Stomach (tissue), 9 donors: ENCODE data around the gene GJB4. TPM values are rescaled to one million over a fixed set of nuclear protein-coding genes. Genes with fewer than 3 reads are reported as not detected.

Experiments
- DNase-seq, 2 donors: peaks; one replicate each; pipeline versions ENCODE4 v3.0.0 to v3.0.0-alpha.2; 2013 to 2019
- H3K27ac ChIP-seq, 5 donors: fragments of 200-600 bp in 4 of 5; sonication (generic) in 4 of 5; one replicate each; pipeline ENCODE4 v1.5.1; 2013 to 2019; ENCODE audit warnings: mild to moderate bottlenecking in 1 of 5, moderate library complexity in 1 of 5
- H3K27me3 ChIP-seq, 3 donors: fragments of 200-600 bp; sonication (generic); one replicate each; pipeline ENCODE4 v1.5.1; 2017 to 2019; ENCODE audit warnings: mixed run types in 1 of 3
- H3K36me3 ChIP-seq, 4 donors: fragments of 200-600 bp; sonication (generic); 1 replicate in 3 of 4; 2 replicates in 1 of 4; pipeline ENCODE4 v1.5.1; 2016 to 2019
- H3K4me1 ChIP-seq, 4 donors: fragments of 200-600 bp; sonication (generic); one replicate each; pipeline ENCODE4 v1.5.1; 2016 to 2019
- H3K4me3 ChIP-seq, 4 donors: fragments of 200-600 bp; sonication (generic) in 3 of 4; one replicate each; pipeline ENCODE4 v1.5.1; 2016 to 2019; ENCODE audit warnings: mild to moderate bottlenecking in 1 of 4
- H3K9me3 ChIP-seq, 4 donors: fragments of 200-600 bp; sonication (generic); one replicate each; pipeline ENCODE4 v1.5.1; 2016 to 2019
- EP300 ChIP-seq: sonication (generic); formaldehyde crosslinking; IDR thresholded peaks from one replicate; pipeline ENCODE4 v1.6.1; 2017; ENCODE audit warnings: antibody characterized with exemption
- POLR2A ChIP-seq, 4 donors: fragments of 450-650 bp; IDR thresholded peaks; one replicate each; pipeline ENCODE4 v1.6.1; 2016; ENCODE audit warnings: antibody characterized with exemption in 4 of 4, control low read depth in 2 of 4, mild to moderate bottlenecking in 1 of 4, moderate library complexity in 1 of 4
- POLR2AphosphoS5 ChIP-seq, 3 donors: sonication (generic); formaldehyde crosslinking; IDR thresholded peaks; one replicate each; pipeline ENCODE4 v1.6.1; 2016; ENCODE audit warnings: antibody characterized with exemption in 3 of 3
- WGBS, 5 donors: extraction: QIAGEN DNeasy Blood & Tissue Kit in 3 of 5; methylation state at CpG; one replicate each; pipeline versions ENCODE4 v1.1.5 to v1.1.7; 2013 to 2018; 5-methylcytosine and 5-hydroxymethylcytosine counted together
- intact Hi-C: fragments of 100-400 bp; cut with DNase I; formaldehyde crosslinking; loops from one replicate; pipeline ENCODE4 v1.15.1; 2023; ENCODE audit warnings: low total_unique reads
- polyA plus RNA-seq, 3 donors: library from polyadenylated mRNA; stranded (reverse); fragments of 200-250 nt; gene quantifications; one replicate each; pipeline ENCODE4 v1.2.3, GENCODE V29; 2013
- total RNA-seq, 5 donors: library from RNA; depleted of rRNA; stranded (reverse); fragments of >200 nt; gene quantifications; one replicate each; pipeline versions ENCODE4 v1.1.0 to v1.2.3, GENCODE V29; 2014 to 2016
- TF ChIP-seq, protein P1 (sequence below), 7 experiments: fragments of 450-650 bp in 4 of 7; fragments of 200-600 bp in 3 of 7; sonication (generic) in 3 of 7; IDR thresholded peaks; one replicate each; pipeline ENCODE4 v1.5.1; 2016 to 2019; ENCODE audit warnings: antibody characterized with exemption in 7 of 7, control low read depth in 2 of 7, mild to moderate bottlenecking in 1 of 7
- donor health status: healthy with polysubstance abuse.
- donor health status: Bipolar disorder and iron deficiency.
- donor health status: healthy.

GJB4 gene
- total and polyA plus RNA-seq, 8 donors = 0.06 to 1.2 (median 0.18) TPM; not detected in 5

DNA sequence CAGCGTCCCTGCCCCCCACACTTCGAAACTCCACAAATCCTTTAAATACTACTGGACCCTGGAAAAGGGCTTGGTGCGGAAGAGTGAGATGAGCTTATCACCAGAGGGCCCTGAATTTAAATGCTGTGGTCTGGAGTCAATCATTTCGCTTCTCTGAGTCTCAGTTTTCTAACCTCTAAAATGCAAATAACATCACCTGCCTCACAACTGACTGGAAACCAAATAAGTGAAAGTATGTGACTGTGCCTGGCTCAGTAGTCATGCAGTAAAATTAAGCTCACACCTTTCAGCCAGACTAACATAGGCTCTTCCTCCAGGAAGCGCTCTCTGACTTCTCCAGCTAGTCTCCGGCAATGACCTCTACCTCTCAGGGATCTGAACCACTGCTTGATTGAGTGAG, 37.5 kb downstream of the GJB4 start:
- TF ChIP-seq, protein P1, sequence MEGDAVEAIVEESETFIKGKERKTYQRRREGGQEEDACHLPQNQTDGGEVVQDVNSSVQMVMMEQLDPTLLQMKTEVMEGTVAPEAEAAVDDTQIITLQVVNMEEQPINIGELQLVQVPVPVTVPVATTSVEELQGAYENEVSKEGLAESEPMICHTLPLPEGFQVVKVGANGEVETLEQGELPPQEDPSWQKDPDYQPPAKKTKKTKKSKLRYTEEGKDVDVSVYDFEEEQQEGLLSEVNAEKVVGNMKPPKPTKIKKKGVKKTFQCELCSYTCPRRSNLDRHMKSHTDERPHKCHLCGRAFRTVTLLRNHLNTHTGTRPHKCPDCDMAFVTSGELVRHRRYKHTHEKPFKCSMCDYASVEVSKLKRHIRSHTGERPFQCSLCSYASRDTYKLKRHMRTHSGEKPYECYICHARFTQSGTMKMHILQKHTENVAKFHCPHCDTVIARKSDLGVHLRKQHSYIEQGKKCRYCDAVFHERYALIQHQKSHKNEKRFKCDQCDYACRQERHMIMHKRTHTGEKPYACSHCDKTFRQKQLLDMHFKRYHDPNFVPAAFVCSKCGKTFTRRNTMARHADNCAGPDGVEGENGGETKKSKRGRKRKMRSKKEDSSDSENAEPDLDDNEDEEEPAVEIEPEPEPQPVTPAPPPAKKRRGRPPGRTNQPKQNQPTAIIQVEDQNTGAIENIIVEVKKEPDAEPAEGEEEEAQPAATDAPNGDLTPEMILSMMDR (IDR thresholded peaks at IDR 0.05) = no peak
- no peak for TF ChIP-seq POLR2AphosphoS5 (IDR thresholded peaks at IDR 0.05)
- no peak for TF ChIP-seq EP300
- no peak for TF ChIP-seq POLR2A (IDR thresholded peaks at IDR 0.05)
- H3K27me3 ChIP-seq = peaks cover 6 to 32% (median 14%) of the 10 kb centered on the region in 3 donors
- H3K9me3 ChIP-seq = no peaks in the 10 kb centered on the region
- WGBS, 5 donors = 83 to 89% (median 86%) methylated on average over 6 of the region's 6 CpGs
- peaks cover 9 to 16% (median 10%) of the 10 kb centered on the region in 4 donors for H3K4me1 ChIP-seq
- peaks cover 0 to 28% (median 5%) of the 10 kb centered on the region in 4 donors for H3K36me3 ChIP-seq
- H3K4me3 ChIP-seq = peak overlapping the region in 3 of 4 donors; percentile 6 to 16 (median 14)
- no peak overlapping the region for H3K27ac ChIP-seq
- intact Hi-C loops = no loop called here
- DNase-seq = no peak

DNA sequence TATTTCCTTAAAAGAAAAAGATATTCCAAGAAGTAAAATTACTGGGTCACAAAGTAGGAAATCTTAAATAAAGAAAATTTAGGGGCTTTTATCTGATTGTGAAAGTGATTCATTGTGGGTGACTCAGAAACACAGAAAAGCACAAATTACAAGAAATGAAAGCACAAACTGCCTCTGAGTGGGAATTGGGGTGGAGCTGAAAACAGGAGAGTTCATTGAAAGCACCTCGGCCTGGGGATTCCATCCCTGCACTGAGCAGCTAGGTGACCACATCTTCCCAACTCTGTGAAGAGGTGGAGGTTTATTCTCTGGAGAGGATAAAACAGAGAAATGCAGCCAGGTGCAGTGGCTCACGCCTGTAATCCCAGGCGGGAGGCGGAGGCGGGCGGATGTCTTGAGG, 40.7 kb downstream of the GJB4 start:
- Histone ChIP-seq H3K27me3 (peaks cover 0 to 3% (median 0%) of the 10 kb centered on the region in 3 donors), H3K36me3 (peaks cover 0 to 13% (median 0%) of the 10 kb centered on the region in 4 donors), H3K9me3 (peaks cover 0 to 7% (median 0%) of the 10 kb centered on the region in 4 donors), H3K27ac (no peak overlapping the region), H3K4me1 (no peaks in the 10 kb centered on the region), H3K4me3 (no peak overlapping the region)
- intact Hi-C loops = no loop called here
- TF ChIP-seq POLR2A (IDR thresholded peaks at IDR 0.05) (no peak), EP300 (no peak), POLR2AphosphoS5 (IDR thresholded peaks at IDR 0.05) (no peak)
- TF ChIP-seq, protein P1 (IDR thresholded peaks at IDR 0.05) = no peak
- no peak for DNase-seq
- WGBS, 5 donors = 62 to 97% (median 81%) methylated on average over 6 of the region's 6 CpGs

- TF ChIP-seq POLR2AphosphoS5 (IDR thresholded peaks at IDR 0.05) = no peak
- TF ChIP-seq, protein P1 (IDR thresholded peaks at IDR 0.05) = no peak
- TF ChIP-seq POLR2A (IDR thresholded peaks at IDR 0.05) = no peak
- no peak for TF ChIP-seq EP300
- intact Hi-C loops = no loop called here
- DNase-seq = no peak
- Histone ChIP-seq H3K4me3 (no peak overlapping the region), H3K9me3 (peaks cover 0 to 7% (median 0%) of the 10 kb centered on the region in 4 donors), H3K27me3 (no peaks in the 10 kb centered on the region), H3K4me1 (no peaks in the 10 kb centered on the region), H3K27ac (no peak overlapping the region), H3K36me3 (no peaks in the 10 kb centered on the region)
- 94 to 99% (median 95%) methylated on average over 3 of the region's 3 CpGs for WGBS, 5 donors
Observed at GRCh38 chr1:34803770-34804169, 44.2 kb downstream of the GJB4 start.

GRCh38 chr1:34806396-34806795, 46.9 kb downstream of the GJB4 start:
- TF ChIP-seq POLR2AphosphoS5 (IDR thresholded peaks at IDR 0.05) = no peak
- no peak for TF ChIP-seq POLR2A (IDR thresholded peaks at IDR 0.05)
- no peak for TF ChIP-seq EP300
- TF ChIP-seq, protein P1 (IDR thresholded peaks at IDR 0.05) = no peak
- no peaks in the 10 kb centered on the region for H3K4me1 ChIP-seq
- no peak overlapping the region for H3K4me3 ChIP-seq
- no peak for DNase-seq
- H3K27ac ChIP-seq = no peak overlapping the region
- intact Hi-C loops = no loop called here
- WGBS, 5 donors = 58 to 76% (median 73%) methylated on average over 3 of the region's 3 CpGs
- H3K9me3 ChIP-seq = peaks cover 0 to 7% (median 0%) of the 10 kb centered on the region in 4 donors
- H3K36me3 ChIP-seq = no peaks in the 10 kb centered on the region
- no peaks in the 10 kb centered on the region for H3K27me3 ChIP-seq
